OCI-LY1 (cell line): ENCODE measurements around the gene ARHGAP24.
"Not testable (repeated sequence)": the region's sequence is repeated elsewhere in the genome, so short reads cannot be mapped to it uniquely, and the experiment has no call there.

Experiments used
- CTCF ChIP-seq: fragments of 200-600 bp; sonication (generic), shearing (Covaris generic); IDR thresholded peaks from 2 replicates; pipeline ENCODE4 v1.5.1; 2017; ENCODE audit warnings: mild to moderate bottlenecking, antibody characterized with exemption, low read length, moderate library complexity, mixed read lengths
- EZH2 ChIP-seq: fragments of 200-600 bp; sonication (generic), shearing (Covaris generic); IDR thresholded peaks from 2 replicates; pipeline ENCODE4 v1.8.0; 2017; ENCODE audit warnings: borderline replicate concordance, mixed run types, mild to moderate bottlenecking, antibody characterized with exemption, low read length, moderate library complexity, mixed read lengths

DNA sequence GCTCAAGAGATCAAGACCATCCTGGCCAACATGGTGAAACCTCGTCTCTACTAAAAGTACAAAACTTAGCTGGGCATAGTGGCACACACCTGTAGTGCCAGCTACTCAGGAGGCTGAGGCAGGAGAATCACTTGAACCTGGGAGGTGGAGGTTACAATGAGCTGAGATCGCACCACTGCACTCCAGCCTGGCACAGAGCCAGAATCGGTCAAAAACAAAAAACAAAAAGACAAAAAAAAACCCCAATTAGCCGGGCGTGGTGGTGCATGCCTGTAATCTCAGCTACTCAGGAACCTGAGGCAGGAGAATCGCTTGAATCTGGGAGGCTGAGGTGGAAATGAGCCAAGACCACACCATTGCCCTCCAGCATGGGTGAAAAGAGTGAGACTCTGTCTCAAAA lies 378.8 kb downstream of the ARHGAP24 start:
- not testable (repeated sequence) for TF ChIP-seq CTCF, EZH2
